Activated CD4-positive, alpha-beta T cell treated with anti-CD3 and anti-CD28 coated beads, Interleukin-2, amount 50 U/mL, for 4 hours (primary cell): Measurements from ENCODE around the gene RNF151.
"Not testable (repeated sequence)": the region's sequence is repeated elsewhere in the genome, so short reads cannot be mapped to it uniquely, and the experiment has no call there.

Experiments
- DNase-seq, 2 experiments: peaks; one replicate each; pipeline ENCODE4 v3.0.0-alpha.2; 2020

The RNF151 gene

GRCh38 chr16:1960665-1961630 lies 5.7 kb upstream of the RNF151 start:
- no peak for DNase-seq

GRCh38 chr16:1961651-1962067 lies 5.0 kb upstream of the RNF151 start:
- no peak for DNase-seq

GRCh38 chr16:1962161-1963153 lies 4.2 kb upstream of the RNF151 start:
- DNase-seq = not testable (repeated sequence)

- peak in 1 of 2 experiments; percentile 36 for DNase-seq
Measured at GRCh38 chr16:1963806-1964505, 2.7 kb upstream of the RNF151 start.

- DNase-seq = peak; percentile 99
Measured at GRCh38 chr16:1964506-1965395, 1.9 kb upstream of the RNF151 start, which contains the start of gene RPS2. Gene RPS2, minus strand, starts transcription at chr16:1964826. Its CDS starts 201 bp downstream, at chr16:1964625.

GRCh38 chr16:1965396-1966001 lies 1.2 kb upstream of the RNF151 start:
- no peak for DNase-seq

- DNase-seq = no peak
Measured at GRCh38 chr16:1968146-1968953, 1.7 kb downstream of the RNF151 start.

GRCh38 chr16:1971796-1972489 lies 5.3 kb downstream of the RNF151 start, which contains the start of gene TBL3:
Gene TBL3, plus strand, starts transcription at chr16:1972053. Its CDS starts 112 bp downstream, at chr16:1972165.
- peak; percentile 91 to 92 for DNase-seq

- DNase-seq = no peak
Measured at GRCh38 chr16:1972490-1972877, 5.8 kb downstream of the RNF151 start.

- no peak for DNase-seq
Measured at GRCh38 chr16:1973461-1974156, 7.0 kb downstream of the RNF151 start.

- no peak for DNase-seq
Measured at GRCh38 chr16:1974157-1975070, 7.8 kb downstream of the RNF151 start.

- DNase-seq = no peak
Measured at GRCh38 chr16:1975432-1976215, 9.0 kb downstream of the RNF151 start.

GRCh38 chr16:1976216-1976520 lies 9.5 kb downstream of the RNF151 start:
- no peak for DNase-seq

- no peak for DNase-seq
Measured at GRCh38 chr16:1976951-1977874, 10.6 kb downstream of the RNF151 start.

- DNase-seq = no peak
Measured at GRCh38 chr16:1977875-1978268, 11.2 kb downstream of the RNF151 start.
